Duodenal mucosa (tissue), 2 donors: ENCODE results near the gene AWAT2.
"Not testable (repeated sequence)": the region's sequence is repeated elsewhere in the genome, so short reads cannot be mapped to it uniquely, and the experiment has no call there.

Source experiments
- H3K27ac ChIP-seq: one replicate; pipeline ENCODE4 v1.7.0; 2013; ENCODE audit warnings: low read depth, low read length
- H3K27me3 ChIP-seq, 2 donors: one replicate each; pipeline ENCODE4 v1.7.0; 2013; ENCODE audit warnings: low read length in 2 of 2, control low read depth in 1 of 2; ENCODE audit not compliant: insufficient read depth in 2 of 2, control insufficient read depth in 1 of 2
- H3K36me3 ChIP-seq, 2 donors: one replicate each; pipeline ENCODE4 v1.7.0; 2013; ENCODE audit warnings: low read length in 2 of 2, control low read depth in 1 of 2; ENCODE audit not compliant: insufficient read depth in 2 of 2, control insufficient read depth in 1 of 2
- H3K4me1 ChIP-seq, 2 donors: one replicate each; pipeline ENCODE4 v1.7.0; 2013; ENCODE audit warnings: low read length in 2 of 2, control low read depth in 1 of 2; ENCODE audit not compliant: insufficient read depth in 2 of 2, control insufficient read depth in 1 of 2
- H3K4me3 ChIP-seq, 2 donors: one replicate each; pipeline ENCODE4 v1.7.0; 2013; ENCODE audit warnings: low read length in 2 of 2, low read depth in 1 of 2
- H3K9ac ChIP-seq, 2 donors: one replicate each; pipeline ENCODE4 v1.7.0; 2013; ENCODE audit warnings: low read length in 2 of 2, low read depth in 1 of 2
- H3K9me3 ChIP-seq, 2 donors: one replicate each; pipeline ENCODE4 v1.7.0; 2013; ENCODE audit warnings: low read length in 2 of 2, control low read depth in 1 of 2; ENCODE audit not compliant: control insufficient read depth in 1 of 2

The AWAT2 gene

GRCh38 chrX:70001708-70002341 lies 47.9 kb downstream of the AWAT2 start:
- Histone ChIP-seq H3K27me3 (no peaks in the 10 kb centered on the region), H3K9ac (no peak overlapping the region), H3K4me1 (no peaks in the 10 kb centered on the region), H3K4me3 (no peak overlapping the region), H3K36me3 (no peaks in the 10 kb centered on the region), H3K27ac (no peak overlapping the region), H3K9me3 (no peaks in the 10 kb centered on the region)

- no peak overlapping the region for H3K27ac ChIP-seq
- H3K9ac ChIP-seq = no peak overlapping the region
Observed at GRCh38 chrX:70001269-70001668, 48.5 kb downstream of the AWAT2 start.

DNA sequence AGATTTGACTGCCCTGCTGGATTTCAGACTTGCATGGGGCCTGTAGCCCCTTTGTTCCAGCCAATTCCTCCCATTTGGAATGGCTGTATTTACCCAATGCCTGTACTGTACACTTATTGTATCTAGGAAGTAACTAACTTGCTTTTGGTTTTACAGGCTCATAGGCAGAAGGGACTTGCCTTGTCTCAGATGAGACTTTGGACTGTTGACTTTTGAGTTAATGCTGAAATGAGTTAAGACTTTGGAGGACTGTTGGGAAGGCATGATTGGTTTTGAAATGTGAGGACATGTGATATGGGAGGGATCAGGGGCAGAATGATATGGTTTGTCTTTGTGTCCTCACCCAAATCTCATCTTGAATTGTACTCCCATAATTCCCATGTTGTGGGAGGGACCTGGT lies 51.4 kb downstream of the AWAT2 start:
- H3K27me3 ChIP-seq, H3K4me3 ChIP-seq, H3K27ac ChIP-seq, H3K9me3 ChIP-seq, H3K36me3 ChIP-seq, H3K4me1 ChIP-seq, H3K9ac ChIP-seq: not testable (repeated sequence)

More at GRCh38 chrX:70001269-70001668, 48.5 kb downstream of the AWAT2 start:
- Histone ChIP-seq H3K4me1 (no peaks in the 10 kb centered on the region), H3K4me3 (no peak overlapping the region), H3K9me3 (no peaks in the 10 kb centered on the region), H3K36me3 (no peaks in the 10 kb centered on the region), H3K27me3 (no peaks in the 10 kb centered on the region)

DNA sequence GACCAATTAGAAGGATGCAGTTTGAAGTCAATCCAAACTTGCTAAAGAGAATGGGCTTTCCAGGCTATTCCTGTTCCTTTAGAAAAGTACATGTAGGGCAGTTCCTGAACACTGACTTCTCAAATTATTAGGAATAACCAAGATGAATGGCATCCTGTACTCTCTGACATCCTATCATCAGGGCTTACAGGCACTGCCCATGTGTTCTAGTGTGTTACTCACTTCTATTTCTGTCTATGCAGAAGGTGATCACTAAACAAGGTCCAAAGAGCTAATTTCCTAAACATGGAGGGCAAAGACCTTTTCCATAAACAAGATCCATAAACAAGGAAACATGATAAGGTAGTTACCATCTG lies 53.6 kb downstream of the AWAT2 start:
- Histone ChIP-seq H3K4me3 (no peak overlapping the region), H3K9me3 (no peaks in the 10 kb centered on the region), H3K27me3 (no peaks in the 10 kb centered on the region), H3K36me3 (no peaks in the 10 kb centered on the region), H3K4me1 (no peaks in the 10 kb centered on the region), H3K27ac (no peak overlapping the region), H3K9ac (no peak overlapping the region)

GRCh38 chrX:69995362-69996112 lies 54.2 kb downstream of the AWAT2 start:
- Histone ChIP-seq H3K36me3 (no peaks in the 10 kb centered on the region), H3K9ac (no peak overlapping the region), H3K4me1 (no peaks in the 10 kb centered on the region), H3K4me3 (no peak overlapping the region), H3K27me3 (no peaks in the 10 kb centered on the region), H3K9me3 (no peaks in the 10 kb centered on the region), H3K27ac (no peak overlapping the region)

GRCh38 chrX:69993494-69993893 lies 56.2 kb downstream of the AWAT2 start:
- Histone ChIP-seq H3K4me3 (no peak overlapping the region), H3K9ac (no peak overlapping the region), H3K27ac (no peak overlapping the region), H3K4me1 (no peaks in the 10 kb centered on the region), H3K9me3 (no peaks in the 10 kb centered on the region), H3K36me3 (no peaks in the 10 kb centered on the region), H3K27me3 (no peaks in the 10 kb centered on the region)

DNA sequence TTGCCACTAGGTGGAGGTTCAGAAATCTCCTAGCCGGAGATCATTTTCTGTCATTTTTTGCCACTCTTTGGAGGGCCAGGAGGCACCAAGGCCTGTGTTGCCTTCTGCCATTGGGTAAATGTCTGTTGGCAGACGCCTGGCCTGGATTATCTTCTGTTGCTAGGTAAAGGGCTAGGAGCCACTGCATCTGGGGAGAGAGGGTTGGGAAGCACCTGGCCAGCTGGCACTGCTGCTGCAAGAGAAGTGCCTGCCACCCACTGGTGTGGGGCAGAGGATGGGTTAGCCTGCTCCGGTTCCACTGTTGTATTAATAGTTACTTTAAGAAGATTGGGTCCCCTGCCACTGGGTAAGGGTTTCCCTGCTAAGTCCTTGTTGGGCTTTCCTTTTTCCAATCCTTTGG lies 58.1 kb downstream of the AWAT2 start:
- Histone ChIP-seq H3K27me3 (no peaks in the 10 kb centered on the region), H3K9me3 (no peaks in the 10 kb centered on the region), H3K36me3 (no peaks in the 10 kb centered on the region), H3K9ac (no peak overlapping the region), H3K27ac (no peak overlapping the region), H3K4me3 (no peak overlapping the region), H3K4me1 (no peaks in the 10 kb centered on the region)
